Measurements from ENCODE around the gene SLC38A2. TPM values are rescaled to one million over a fixed set of nuclear protein-coding genes. Genes with fewer than 3 reads are reported as not detected.

The SLC38A2 gene
- total and polyA plus RNA-seq, 4 donors = 75.0 to 258 (median 128) TPM

DNA sequence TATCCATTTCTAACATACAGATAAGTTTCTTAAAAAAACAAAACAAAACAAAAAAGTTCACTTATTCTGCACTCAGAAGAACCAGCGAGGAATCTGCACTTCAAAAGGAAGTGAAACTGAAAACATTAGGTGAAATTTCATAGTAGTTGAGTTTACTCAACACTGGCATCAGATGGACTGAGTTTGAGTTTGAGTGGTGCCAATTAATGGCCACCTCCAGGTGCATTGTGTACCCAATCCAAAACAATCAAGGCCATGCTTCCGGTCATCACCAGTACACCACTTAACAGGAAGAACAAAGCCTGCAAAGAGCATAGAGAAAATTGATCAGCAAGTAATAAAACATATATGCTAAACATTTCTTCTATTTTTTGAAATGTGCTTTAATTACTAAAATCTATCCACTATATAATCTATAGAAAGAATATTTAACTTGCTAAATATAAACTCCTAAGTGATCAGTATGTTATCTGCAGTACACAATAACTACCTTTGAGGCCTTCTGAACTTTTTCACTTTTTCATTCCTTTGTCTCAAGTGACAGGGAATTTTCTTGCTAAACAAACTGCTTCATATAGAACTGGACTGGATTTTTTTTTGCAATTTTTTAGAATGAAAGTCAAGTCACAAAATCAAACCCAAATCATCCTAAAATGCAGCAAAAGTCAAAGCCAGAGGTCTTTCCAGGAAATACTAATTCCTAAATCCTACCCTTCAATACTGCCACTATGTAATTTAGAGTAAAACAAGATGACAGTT lies 11.5 kb downstream of the SLC38A2 start:
- 70 to 75% methylated on average over 2 of the region's 2 CpGs for WGBS, 2 donors
- no peak overlapping the region for H3K4me3 ChIP-seq
- DNase-seq (no peak), ATAC-seq (ENCODE audit: insufficient read depth, low FRiP score) (no peak)
- H3K27ac ChIP-seq (ENCODE audit: low read depth in 1 of 2, low read length in 1 of 2) = no peak overlapping the region
- peaks cover 0 to 13% (median 4%) of the 10 kb centered on the region in 5 donors for H3K4me1 ChIP-seq (ENCODE audit: control insufficient read depth in 5 of 5, insufficient read depth in 5 of 5, low read length in 5 of 5)
- peaks cover 15 to 62% (median 54%) of the 10 kb centered on the region in 4 donors for H3K36me3 ChIP-seq (ENCODE audit: control insufficient read depth in 4 of 4, insufficient read depth in 4 of 4, low read length in 4 of 4)
- no peaks in the 10 kb centered on the region for H3K9me3 ChIP-seq (ENCODE audit: control insufficient read depth in 4 of 4, insufficient read depth in 3 of 4, low read length in 3 of 4)
- H3K27me3 ChIP-seq (ENCODE audit: control insufficient read depth in 3 of 3, insufficient read depth in 3 of 3, low read length in 2 of 3) = no peaks in the 10 kb centered on the region
- no peak for TF ChIP-seq CTCF (IDR thresholded peaks at IDR 0.05; ENCODE audit: control extremely low read depth, extremely low read depth)
- no peak overlapping the region for H3K9ac ChIP-seq (ENCODE audit: insufficient read depth in 1 of 2, low read length in 2 of 2)

DNA sequence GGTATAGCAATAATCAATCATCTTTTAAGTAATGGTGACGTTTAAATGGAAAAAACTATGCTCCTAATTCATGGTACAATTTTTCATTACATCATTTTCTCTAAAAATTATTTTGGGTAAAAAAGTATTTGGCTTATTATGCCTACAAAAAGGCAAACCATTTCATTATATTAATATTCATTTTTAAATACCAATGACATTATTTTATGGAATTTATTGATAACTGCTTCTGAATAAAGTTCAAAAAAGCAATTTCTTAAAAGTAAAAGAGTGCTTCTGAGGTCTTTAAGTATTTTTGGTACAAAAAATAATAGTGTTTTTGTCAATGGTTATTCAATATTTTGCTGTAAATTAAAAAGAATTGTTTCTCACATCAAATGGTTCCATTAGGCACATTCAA lies 12.2 kb downstream of the SLC38A2 start:
- Histone ChIP-seq H3K36me3 (ENCODE audit: control insufficient read depth in 4 of 4, insufficient read depth in 4 of 4, low read length in 4 of 4) (peaks cover 15 to 57% (median 48%) of the 10 kb centered on the region in 4 donors), H3K4me1 (ENCODE audit: control insufficient read depth in 5 of 5, insufficient read depth in 5 of 5, low read length in 5 of 5) (peaks cover 0 to 7% (median 3%) of the 10 kb centered on the region in 5 donors), H3K27me3 (ENCODE audit: control insufficient read depth in 3 of 3, insufficient read depth in 3 of 3, low read length in 2 of 3) (no peaks in the 10 kb centered on the region), H3K9ac (ENCODE audit: insufficient read depth in 1 of 2, low read length in 2 of 2) (no peak overlapping the region), H3K9me3 (ENCODE audit: control insufficient read depth in 4 of 4, insufficient read depth in 3 of 4, low read length in 3 of 4) (no peaks in the 10 kb centered on the region), H3K4me3 (no peak overlapping the region), H3K27ac (ENCODE audit: low read depth in 1 of 2, low read length in 1 of 2) (no peak overlapping the region)
- no peak for DNase-seq
- ATAC-seq (ENCODE audit: insufficient read depth, low FRiP score) = no peak
- 91 to 98% methylated on average over 1 of the region's 1 CpG for WGBS, 2 donors
- no peak for TF ChIP-seq CTCF (IDR thresholded peaks at IDR 0.05; ENCODE audit: control extremely low read depth, extremely low read depth)

- Histone ChIP-seq H3K9ac (ENCODE audit: insufficient read depth in 1 of 2, low read length in 2 of 2) (no peak overlapping the region), H3K9me3 (ENCODE audit: control insufficient read depth in 4 of 4, insufficient read depth in 3 of 4, low read length in 3 of 4) (no peaks in the 10 kb centered on the region), H3K36me3 (ENCODE audit: control insufficient read depth in 4 of 4, insufficient read depth in 4 of 4, low read length in 4 of 4) (peaks cover 15 to 53% (median 43%) of the 10 kb centered on the region in 4 donors), H3K27ac (ENCODE audit: low read depth in 1 of 2, low read length in 1 of 2) (no peak overlapping the region), H3K4me1 (ENCODE audit: control insufficient read depth in 5 of 5, insufficient read depth in 5 of 5, low read length in 5 of 5) (peaks cover 0 to 7% (median 0%) of the 10 kb centered on the region in 5 donors), H3K27me3 (ENCODE audit: control insufficient read depth in 3 of 3, insufficient read depth in 3 of 3, low read length in 2 of 3) (no peaks in the 10 kb centered on the region), H3K4me3 (no peak overlapping the region)
- DNase-seq (no peak), ATAC-seq (ENCODE audit: insufficient read depth, low FRiP score) (no peak)
- TF ChIP-seq CTCF (IDR thresholded peaks at IDR 0.05; ENCODE audit: control extremely low read depth, extremely low read depth) = no peak
- WGBS, 2 donors = 92 to 95% methylated on average over 4 of the region's 4 CpGs
Observed at GRCh38 chr12:46359667-46360280, 12.8 kb downstream of the SLC38A2 start.

Measured in lung (tissue), 12 donors.